Stimulated activated CD8-positive, alpha-beta memory T cell treated with anti-CD3 and anti-CD28 coated beads, Interleukin-15, amount 100 ng/mL, for 4 hours (primary cell): ENCODE measurements around the gene KRTAP19-1.
"Not testable (repeated sequence)": the region's sequence is repeated elsewhere in the genome, so short reads cannot be mapped to it uniquely, and the experiment has no call there.

Experiments used
- DNase-seq, 2 donors: peaks; one replicate each; pipeline ENCODE4 v3.0.0-alpha.2; 2020; ENCODE audit warnings: low read depth in 2 of 2

KRTAP19-1 gene

DNA sequence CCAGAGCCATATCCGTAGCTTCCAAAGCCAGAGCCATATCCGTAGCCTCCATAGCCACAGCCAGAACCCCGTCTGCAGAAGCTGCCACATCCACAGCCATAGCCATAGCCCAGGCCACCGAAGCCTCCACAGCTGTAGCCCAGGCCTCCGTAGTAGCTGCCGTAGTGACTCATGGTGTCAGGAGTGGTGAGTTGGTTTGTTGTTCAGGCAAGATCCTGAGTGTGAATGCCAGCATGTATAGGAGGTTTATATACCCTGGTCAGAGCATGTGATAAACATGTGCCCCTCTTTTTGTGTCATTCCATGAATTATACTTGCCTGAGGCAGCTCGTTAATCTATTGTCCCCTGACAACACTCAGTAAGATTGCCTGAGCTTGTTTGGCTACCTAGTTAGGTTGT, at the start of gene KRTAP19-1:
TSS of gene KRTAP19-1 (minus strand) at position 223 of the 400 bp plus-strand sequence. CDS start at position 173, 50 bp downstream.
- DNase-seq, result no peak

DNA sequence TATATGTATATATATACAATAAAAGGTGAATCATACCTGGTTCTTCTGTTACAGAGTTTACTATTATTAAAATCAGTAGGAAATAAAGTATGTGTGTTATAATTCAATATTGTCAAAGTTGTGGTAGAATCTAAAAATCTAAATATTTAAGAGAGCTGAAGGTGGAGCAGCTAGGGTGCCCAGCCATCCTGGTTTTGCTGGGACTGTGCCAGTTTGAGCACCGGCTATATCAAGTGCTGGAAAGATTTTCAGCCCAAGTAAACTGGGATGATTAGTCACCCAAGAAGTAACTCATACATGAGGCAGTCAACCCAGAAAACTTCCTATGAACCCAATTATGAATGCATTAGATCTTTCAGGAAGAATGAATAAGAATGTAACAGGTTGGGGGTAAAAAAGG, 38.7 kb upstream of the KRTAP19-1 start:
- DNase-seq, result no peak

DNA sequence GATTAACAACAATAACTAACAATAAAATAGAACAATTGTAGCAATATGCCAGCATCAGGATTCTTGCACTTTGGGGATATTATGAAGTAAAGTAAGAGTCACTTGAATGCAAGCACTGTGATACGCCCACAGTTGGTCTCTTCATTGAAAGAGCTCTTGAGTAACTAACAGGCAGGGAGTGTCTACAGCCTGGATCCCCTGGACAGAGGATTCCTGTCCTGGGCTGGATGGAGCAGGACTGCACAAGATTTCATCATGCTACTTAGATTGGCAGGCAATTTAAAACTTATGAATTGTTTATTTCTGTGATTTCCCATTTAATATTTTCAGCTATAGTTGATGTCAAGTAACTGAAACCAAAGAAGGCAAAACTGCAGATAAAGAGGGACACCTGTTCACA, 35.5 kb upstream of the KRTAP19-1 start:
- no peak for DNase-seq

DNA sequence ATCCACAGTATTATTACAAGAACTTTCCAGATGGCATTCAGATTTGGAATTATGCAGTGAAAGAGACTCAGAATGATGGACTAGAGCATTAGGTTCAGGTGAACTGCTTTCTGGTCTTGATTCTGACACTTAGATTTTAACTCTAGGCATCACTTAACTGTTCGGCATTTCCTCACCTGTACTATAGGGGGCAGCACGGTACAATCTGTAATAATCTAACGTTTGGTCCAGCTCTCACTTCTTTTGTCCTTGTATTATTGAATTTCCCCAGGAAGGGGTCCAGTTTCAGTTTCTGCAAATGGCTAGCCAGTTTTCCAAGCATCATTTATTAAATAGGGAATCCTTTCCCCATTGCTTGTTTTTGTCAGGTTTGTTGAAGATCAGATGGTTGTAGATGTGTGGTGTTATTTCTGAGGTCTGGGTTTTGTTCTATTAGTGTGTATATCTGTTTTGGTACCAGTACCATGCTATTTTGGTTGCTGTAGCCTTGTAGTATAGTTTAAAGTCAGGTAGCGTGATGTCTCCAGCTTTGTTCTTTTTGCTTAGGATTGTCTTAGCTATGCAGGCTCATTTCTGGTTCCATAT, 25.5 kb upstream of the KRTAP19-1 start:
- not testable (repeated sequence) for DNase-seq

DNA sequence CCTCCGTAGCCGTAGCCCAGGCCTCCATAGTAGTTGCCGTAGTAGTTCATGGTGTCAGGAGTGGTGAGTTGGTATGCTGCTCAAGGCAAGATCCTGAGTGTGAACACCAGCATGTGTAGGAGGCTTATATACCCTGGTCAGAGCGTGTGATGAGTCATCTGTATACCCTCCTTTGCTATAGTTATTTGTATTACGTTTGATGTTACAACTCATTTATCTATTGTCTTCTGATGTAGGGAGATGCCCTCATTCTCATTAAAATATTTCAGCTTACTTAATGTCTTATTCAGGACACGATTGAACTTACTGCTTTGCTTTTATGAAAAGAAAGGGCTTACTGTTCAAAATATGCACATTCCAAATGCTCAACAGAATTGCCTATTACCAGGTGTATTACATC, 21.9 kb upstream of the KRTAP19-1 start, which contains the start of gene KRTAP19-5:
TSS of gene KRTAP19-5 (minus strand) at position 101 of the 400 bp plus-strand sequence. CDS start at position 50, 51 bp downstream.
- DNase-seq, result no peak

DNA sequence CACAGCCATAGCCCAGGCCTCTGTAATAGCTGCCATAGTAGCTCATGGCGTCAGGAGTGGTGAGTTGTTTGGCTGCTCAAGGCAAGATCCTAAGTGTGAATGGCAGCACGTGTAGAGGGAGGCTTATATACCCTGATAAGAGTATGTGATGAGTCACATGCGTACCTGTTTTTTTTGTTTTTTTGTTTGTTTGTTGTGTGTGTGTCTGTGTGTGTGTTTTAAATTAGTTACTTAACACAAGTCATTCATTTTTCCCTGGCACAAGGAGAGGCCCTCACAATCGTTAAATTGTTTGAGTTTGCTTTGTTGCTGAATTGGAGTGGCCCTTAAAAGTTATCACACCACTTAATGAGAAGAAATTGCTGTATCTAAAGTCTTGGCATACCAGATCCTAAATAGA, 16.9 kb upstream of the KRTAP19-1 start, which contains the start of gene KRTAP19-4:
TSS of gene KRTAP19-4 (minus strand) at position 101 of the 400 bp plus-strand sequence. CDS start at position 46, 55 bp downstream.
- DNase-seq, result no peak

DNA sequence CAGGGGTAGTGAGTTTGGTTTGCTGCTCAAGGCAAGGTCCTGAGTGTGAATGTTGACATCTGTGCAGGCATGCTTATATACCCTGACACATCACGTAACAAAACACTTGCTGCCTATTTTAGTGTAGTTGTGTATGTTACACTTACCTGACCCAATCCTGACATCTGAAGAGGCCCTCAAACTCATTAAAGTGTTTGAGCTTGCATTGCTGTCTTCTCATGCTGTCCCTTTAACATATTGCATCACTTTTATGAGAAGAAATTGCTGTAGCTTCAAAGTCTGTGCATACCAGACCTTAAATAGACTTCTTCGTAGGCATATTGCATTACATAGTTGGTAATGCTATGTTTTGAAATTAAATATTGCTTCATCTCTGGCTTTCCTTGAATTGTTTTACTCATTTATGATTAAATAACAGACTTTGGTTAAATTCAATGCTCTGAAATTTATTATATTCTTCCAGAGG, 11.8 kb upstream of the KRTAP19-1 start, which contains the start of gene KRTAP19-3:
TSS of gene KRTAP19-3 (minus strand) at position 51 of the 466 bp plus-strand sequence. CDS start 56 bp downstream, outside the sequence.
- no peak for DNase-seq

DNA sequence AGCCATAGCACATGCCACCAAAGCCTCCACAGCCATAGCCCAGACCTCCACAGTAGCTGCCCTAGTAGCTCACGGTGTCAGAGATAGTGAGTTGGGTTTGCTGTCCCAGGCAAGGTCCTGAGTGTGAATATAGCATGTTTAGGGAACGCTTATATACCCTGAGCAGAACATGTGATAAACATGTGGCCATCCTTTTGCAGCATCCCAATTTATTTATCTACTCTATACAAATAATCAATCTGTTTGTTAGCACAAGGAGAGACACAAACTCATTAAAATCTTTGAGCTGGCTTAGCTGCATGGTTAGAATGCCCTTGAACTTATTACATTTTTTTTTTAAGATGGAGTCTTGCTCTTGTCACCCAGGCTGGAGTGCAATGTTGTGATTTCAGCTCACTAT, 7.2 kb upstream of the KRTAP19-1 start, which contains the start of gene KRTAP19-2:
TSS of gene KRTAP19-2 (minus strand) at position 101 of the 400 bp plus-strand sequence. CDS start at position 13, 88 bp downstream.
- DNase-seq, result no peak

DNA sequence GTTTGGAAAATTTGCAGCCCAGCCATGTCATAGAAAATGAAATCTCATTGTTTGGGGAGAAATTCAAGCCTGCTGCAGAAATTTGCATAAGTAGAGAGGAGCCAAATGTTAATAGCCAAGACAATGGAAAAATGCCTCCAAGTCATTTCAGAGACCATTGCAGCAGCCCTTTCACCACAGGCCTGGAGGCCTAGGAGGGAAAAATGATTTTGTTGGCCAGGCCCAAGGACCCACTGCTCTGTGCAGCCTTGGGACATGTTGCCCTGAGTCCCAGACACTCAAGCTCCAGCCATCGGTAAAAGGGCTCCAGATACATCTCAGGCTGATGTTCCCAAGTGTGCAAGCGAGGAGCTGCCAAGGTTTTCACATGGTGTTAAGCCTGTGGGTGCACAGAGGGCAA, 6.0 kb upstream of the KRTAP19-1 start:
- no peak for DNase-seq

DNA sequence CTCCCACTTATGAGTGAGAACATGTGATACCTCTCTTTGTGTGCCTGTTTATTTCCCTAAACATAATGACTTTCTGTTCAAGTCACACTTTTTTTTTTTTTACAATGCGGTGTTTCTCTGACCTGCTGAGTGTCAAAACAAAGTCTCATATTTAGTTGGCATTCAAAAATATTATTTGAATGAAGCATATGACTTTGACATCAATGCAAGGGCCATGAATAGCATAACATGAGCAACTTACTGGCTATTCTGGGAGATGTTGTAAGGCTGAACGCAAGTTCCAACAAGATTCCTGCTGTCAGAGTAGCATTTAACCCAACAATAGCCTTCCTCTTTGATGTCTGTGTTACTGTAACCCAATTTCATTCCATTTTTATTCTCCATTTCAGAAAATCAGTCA, 2.0 kb upstream of the KRTAP19-1 start:
- DNase-seq, result no peak

DNA sequence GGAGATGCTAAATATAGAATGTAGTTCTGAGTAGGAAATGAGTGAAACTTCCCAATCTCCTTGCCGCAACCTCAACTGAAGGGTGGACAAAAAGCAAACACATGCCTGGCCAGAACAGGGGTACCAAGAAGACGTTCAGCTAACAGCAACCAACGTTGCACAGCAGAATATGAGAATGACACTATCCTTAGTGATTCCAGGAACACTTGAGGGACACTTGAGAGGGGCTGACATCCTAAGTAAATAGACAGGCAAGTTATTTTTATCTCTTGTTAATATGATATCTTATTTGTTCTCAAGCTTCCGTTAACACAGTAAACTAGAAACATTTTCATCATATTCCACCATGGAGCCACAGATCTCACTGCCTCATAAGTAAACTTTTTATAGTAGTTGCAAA, 908 bp downstream of the KRTAP19-1 start:
- no peak for DNase-seq

DNA sequence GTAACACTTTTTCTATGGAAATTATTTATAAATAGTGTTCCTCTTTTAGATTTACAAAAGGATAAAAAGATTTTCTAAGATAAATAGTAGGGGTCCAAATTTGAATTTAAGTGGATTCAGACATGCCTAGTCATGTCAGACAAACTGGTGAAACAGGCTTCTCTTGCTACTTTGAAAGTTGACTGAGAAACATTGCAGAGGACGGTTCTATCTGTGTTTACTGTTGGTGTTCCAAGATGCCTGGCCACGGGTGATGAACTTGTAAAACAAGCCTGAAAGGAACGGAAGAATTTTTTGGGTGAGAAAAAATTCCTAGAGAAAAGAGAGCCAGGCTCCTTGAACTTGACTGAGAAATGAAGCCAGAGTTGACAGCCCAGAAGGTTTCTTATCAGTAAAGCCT, 2.2 kb downstream of the KRTAP19-1 start:
- DNase-seq, result no peak

DNA sequence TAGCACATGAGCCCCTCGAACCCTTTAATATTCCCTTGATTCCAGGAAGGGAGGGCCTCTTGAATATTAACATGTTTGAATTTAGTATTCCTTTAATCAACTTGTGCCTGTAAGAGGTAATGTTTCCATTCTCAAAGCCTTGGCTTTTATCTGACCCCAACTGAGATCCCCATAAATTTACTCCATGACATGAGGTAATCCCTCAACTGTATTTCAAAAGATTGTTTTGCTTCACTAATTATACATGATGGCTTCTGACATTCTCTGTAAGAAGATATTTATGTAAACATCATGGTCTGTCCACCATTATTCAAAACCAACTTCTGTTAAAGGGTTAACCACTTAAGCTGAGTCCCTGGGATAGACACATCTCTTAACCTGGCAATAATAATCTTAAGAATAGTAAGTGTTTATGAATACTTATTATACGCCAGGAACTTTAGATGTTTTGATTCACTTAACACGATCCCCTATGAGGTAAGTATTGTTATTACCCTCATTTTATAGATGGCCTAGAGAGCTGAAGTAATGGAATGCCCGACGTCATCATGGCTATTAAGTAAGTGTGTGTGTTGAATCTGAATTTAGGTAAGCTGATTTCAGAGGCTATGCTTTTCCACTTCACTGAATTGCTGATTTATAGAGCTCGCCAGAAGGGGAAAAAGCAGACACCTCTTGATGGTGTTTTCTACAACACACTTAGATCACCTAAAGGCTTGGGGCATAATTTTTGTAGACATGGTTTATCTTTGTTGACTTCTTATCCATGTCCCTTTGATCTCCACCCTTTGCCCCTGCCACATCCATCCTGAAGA, 11.1 kb downstream of the KRTAP19-1 start:
- DNase-seq, result no peak

DNA sequence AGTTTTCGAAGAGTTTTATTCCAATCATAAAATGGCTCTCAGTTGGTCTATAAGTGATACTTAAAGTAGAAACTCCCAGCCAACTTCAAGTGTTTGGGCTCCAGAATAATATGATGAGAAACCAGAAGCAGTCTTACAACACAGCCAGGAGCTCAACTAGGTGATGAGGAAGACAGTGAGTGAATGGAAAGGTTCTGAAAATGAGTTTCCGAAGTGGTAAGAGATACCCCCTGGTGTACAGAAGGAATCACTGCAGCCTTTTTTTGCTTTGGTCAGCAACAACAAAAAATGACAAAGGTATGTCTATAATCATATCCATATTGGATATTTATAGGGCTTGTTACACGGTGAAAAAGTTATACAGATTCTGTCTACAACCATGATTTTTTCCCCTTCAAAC, 16.5 kb downstream of the KRTAP19-1 start:
- no peak for DNase-seq

DNA sequence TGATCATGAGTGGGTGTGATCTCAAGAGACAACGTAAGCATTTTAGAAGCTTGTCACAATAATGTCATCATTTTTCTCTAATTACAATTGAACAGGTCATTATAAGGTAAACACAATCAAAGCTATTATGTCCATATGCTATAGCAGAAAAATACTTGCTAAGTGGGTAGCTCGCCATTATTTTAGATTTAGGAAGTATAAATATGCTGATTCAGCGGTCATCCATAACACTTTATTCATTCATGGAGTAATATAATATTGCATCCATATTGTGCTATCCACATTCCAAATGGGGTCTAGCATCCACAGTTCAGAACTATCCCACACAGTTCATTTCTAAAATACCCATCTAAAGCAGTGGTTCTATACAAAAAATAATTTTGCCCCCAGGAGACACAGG, 31.7 kb downstream of the KRTAP19-1 start:
- DNase-seq, result no peak

DNA sequence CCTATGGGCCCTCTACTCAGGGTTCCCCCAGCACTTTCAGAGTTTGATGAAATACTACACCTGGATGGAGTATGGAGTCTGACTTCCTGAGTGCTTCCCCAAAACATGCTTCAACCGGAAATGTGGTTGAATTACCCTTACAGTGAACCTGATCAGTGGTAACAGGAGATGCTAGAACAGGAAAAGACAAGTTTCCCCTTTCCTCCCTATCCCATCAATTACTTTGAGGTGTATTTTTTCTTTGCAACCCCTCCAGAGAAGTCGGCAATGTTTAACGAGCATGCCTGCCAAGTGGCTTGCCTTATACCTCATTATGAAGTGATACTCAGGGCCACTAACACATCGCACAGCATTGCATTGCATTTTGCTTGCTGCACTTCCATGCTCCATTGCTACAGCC, 33.1 kb downstream of the KRTAP19-1 start:
- DNase-seq, result no peak

DNA sequence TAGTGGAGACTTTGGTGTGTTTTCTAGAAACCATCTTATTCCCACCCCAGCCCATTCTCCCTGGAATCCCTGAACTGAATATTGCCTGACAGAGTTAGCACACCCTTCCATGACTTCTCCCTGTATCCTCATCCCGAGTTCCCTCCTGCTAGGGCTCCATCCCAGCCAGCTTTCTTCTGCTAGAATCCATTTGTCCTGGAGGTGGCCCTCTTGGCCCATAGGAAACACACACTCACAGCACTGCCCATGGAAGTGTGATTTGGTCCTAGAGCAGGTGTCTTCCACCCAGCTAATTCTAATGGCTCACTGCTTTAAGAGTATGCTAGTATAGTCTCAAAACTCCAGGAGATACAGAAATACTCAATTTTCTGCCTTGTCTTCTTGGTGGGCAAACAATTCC, 36.0 kb downstream of the KRTAP19-1 start:
- no peak for DNase-seq

DNA sequence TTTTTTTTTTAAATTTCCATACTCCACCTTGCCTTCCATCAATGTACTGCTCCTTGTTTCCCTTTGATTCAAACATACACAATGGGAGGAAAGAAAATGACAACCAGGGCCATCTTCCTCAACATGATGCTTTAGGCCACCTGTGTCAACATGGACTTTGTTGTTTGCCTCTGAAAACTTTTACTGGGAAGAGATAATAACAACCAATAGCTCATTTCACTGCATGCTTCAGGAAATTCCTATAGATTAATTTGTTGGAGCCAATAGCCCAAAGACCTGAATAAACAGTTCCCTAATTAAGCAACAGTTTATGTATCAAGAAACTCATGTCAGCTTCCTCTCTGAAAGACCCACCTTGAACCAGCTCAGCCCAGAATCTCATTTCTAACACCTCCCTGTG, 36.9 kb downstream of the KRTAP19-1 start:
- DNase-seq, result no peak

DNA sequence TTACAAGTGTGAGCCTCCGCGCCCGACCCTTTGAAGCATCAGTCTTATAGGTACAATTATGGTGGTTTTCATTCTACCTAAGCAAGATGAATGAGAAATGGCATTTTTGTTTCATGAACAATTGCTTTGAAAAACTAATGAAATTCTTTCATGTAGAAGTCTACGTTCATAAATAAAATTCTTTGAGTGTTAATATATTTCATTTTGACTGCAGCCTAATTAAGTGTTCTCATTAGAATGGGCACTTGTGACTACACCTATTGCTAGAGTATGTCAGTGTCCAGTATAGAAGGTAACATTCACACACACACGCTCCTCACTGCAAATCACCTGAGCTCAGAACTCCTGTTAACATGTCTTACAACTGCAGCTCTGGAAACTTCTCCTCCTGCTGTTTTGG, 40.2 kb downstream of the KRTAP19-1 start, which contains the start of gene KRTAP15-1:
TSS of gene KRTAP15-1 (plus strand) at position 301 of the 400 bp plus-strand sequence. CDS start at position 354, 53 bp downstream.
- no peak for DNase-seq

DNA sequence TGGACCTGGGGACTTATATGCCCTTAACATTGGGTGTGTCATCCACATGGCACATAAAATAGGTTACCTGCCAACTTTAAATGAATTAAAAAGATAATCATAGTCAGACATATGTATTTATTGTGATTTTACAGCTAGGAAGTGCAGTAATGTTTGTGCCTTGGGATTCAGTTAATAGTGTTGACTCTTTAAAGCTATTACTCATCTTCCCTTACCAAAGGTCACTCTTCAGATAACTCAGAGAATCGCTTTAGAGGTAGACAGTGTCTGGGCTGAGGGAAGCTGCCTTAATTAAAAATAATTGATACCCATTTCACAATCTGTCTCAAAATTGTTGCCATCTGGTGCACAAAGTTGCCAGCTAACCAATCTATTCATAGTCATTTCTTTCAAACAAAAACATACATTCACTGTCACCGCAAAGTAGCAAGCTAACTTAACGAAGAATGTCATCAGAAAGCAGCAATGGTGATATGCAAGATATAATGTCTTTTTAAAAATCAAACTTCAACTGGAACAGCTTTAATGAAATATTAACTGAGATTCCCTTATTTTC, 43.1 kb downstream of the KRTAP19-1 start:
- no peak for DNase-seq

DNA sequence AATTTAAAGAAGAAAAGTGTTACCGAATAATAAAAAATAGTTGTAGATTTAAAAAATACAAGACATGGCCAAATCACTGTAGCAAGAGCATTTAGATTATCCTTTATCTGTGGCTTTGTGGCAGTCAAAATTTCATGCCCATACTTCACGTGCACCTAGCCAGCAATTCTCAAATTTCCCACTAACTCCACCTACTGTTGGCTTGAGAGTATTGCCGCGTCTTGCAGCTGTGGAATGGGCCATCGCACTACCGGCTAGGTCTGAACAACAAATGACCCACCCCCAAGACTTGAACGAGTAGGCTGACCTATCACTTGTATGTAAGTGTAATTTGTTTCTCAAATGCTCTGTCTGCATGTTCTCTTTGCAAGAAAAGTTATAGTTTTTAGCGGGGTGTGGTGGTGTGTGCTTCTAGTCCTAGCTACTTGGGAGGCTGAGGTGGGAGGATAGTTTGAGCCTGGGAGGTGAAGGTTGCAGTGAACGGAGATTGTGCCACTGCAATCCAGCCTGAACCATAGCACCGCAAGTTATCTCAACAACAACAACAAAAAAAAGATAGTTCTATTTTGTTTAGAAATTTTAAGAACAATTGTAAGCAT, 46.0 kb downstream of the KRTAP19-1 start:
- no peak for DNase-seq

DNA sequence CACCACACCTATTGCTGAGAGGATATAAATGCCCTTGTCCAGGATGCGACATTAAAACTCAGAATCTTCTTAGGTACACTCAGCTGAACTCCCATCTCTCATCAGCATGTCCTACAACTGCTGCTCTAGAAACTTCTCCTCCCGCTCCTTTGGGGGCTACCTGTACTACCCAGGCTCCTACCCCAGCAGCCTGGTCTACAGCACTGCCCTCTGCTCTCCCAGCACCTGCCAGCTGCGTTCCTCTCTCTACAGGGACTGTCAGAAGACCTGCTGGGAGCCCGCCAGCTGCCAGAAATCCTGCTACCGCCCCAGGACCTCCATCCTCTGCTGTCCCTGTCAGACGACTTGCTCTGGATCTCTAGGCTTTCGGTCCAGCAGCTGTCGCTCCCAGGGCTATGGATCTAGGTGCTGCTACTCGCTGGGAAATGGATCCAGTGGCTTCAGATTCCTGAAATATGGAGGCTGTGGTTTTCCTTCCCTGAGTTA, 50.0 kb downstream of the KRTAP19-1 start, which contains the start of gene KRTAP13-4:
TSS of gene KRTAP13-4 (plus strand) at position 51 of the 486 bp plus-strand sequence. CDS start at position 107, 56 bp downstream.
- no peak for DNase-seq
